Activated CD4-positive, alpha-beta memory T cell treated with anti-CD3 and anti-CD28 coated beads for 36 hours (primary cell): ENCODE results near the gene CACNB3. TPM values are rescaled to one million over a fixed set of nuclear protein-coding genes. Genes with fewer than 3 reads are reported as not detected.
"Not testable (repeated sequence)": the region's sequence is repeated elsewhere in the genome, so short reads cannot be mapped to it uniquely, and the experiment has no call there.

Experiments
- CTCF ChIA-PET: fragments of 350-600 bp; sonication (Branson Sonifier 250); formaldehyde crosslinking; loops from one replicate; lab custom pipeline; 2021; ENCODE audit warnings: antibody characterized with exemption, inconsistent platforms; lab: Charles Lee
- POLR2A ChIA-PET: fragments of 350-600 bp; sonication (Branson Sonifier 250); formaldehyde crosslinking; loops from one replicate; lab custom pipeline; 2021; ENCODE audit warnings: antibody characterized with exemption; lab: Charles Lee
- DNase-seq: peaks from one replicate; pipeline ENCODE4 v3.0.0-alpha.2; 2020
- H3K27ac Mint-ChIP-seq: one replicate; pipeline ENCODE4 v1.8.0; 2021; ENCODE audit warnings: mixed read lengths
- H3K27me3 Mint-ChIP-seq: one replicate; pipeline ENCODE4 v1.8.0; 2021; ENCODE audit warnings: mixed read lengths
- H3K36me3 Mint-ChIP-seq: one replicate; pipeline ENCODE4 v1.8.0; 2021; ENCODE audit warnings: mixed read lengths
- H3K4me1 Mint-ChIP-seq: one replicate; pipeline ENCODE4 v1.8.0; 2021; ENCODE audit warnings: low read depth, mixed read lengths
- H3K4me3 Mint-ChIP-seq: one replicate; pipeline ENCODE4 v1.8.0; 2021; ENCODE audit warnings: mild to moderate bottlenecking, mixed read lengths
- H3K9me3 Mint-ChIP-seq: one replicate; pipeline ENCODE4 v1.8.0; 2021; ENCODE audit warnings: mixed read lengths
- intact Hi-C: fragments of 100-400 bp; cut with micrococcal nuclease; formaldehyde crosslinking; loops from one replicate; pipeline ENCODE4 v1.15.1; 2023
- total RNA-seq, 2 experiments: library from RNA; stranded (reverse); gene quantifications; one replicate each; pipeline ENCODE4 v1.2.3, GENCODE V29; 2021

The CACNB3 gene
- total RNA-seq, 2 experiments from 2014 or later: 18.3 to 19.0 TPM

GRCh38 chr12:48862760-48863159, 44.5 kb downstream of the CACNB3 start:
- peaks cover 20% of the 10 kb centered on the region for H3K4me1 Mint-ChIP-seq
- no peak overlapping the region for H3K27ac Mint-ChIP-seq
- ChIA-PET POLR2A (no interaction called here), CTCF (interaction anchor here (0.6 to 8.6 kb wide), 3 partner anchors 9 to 1590 kb away, joined by 3 to 106 read pairs (median 4); partner anchors contain the start of gene DDX23)
- no peaks in the 10 kb centered on the region for H3K36me3 Mint-ChIP-seq
- peaks cover 14% of the 10 kb centered on the region for H3K27me3 Mint-ChIP-seq
- no peak for DNase-seq
- no peak overlapping the region for H3K4me3 Mint-ChIP-seq
- intact Hi-C loops: no loop called here
- no peaks in the 10 kb centered on the region for H3K9me3 Mint-ChIP-seq

- POLR2A ChIA-PET: interaction anchor here (3.2 kb wide), 1 partner anchor 10 kb away, joined by 27 read pairs; the partner anchor contains the start of gene DDX23
- H3K4me1 Mint-ChIP-seq: peaks cover 20% of the 10 kb centered on the region
These were observed 45.0 kb downstream of the CACNB3 start for GRCh38 chr12:48863291-48863690.

GRCh38 chr12:48865281-48866051, 47.2 kb downstream of the CACNB3 start, which contains the start of gene RND1:
RND1 (minus strand) TSS chr12:48865870; CDS start chr12:48865767, 103 bp downstream.
- no peaks in the 10 kb centered on the region for H3K9me3 Mint-ChIP-seq
- H3K4me3 Mint-ChIP-seq: peak within 1 kb of the TSS; percentile 85
- DNase-seq: peak; percentile 91
- ChIA-PET CTCF (interaction anchor here (0.7 to 8.6 kb wide), 13 partner anchors 12 to 1229 kb away, joined by 3 to 106 read pairs (median 3); partner anchors contain the start of gene DDX23), POLR2A (interaction anchor here (0.6 to 3.2 kb wide), 9 partner anchors 9 to 545 kb away, joined by 3 to 27 read pairs (median 4); partner anchors contain the start of genes ARF3, DDX23, FKBP11 and RHEBL1)
- H3K36me3 Mint-ChIP-seq: no peaks in the 10 kb centered on the region
- intact Hi-C loops: loop anchor here (1.0 to 5.0 kb wide), 2 partner anchors 13 to 72 kb away; partner anchors contain the start of gene DDX23
- peak within 1 kb of the TSS; percentile 74 for H3K27ac Mint-ChIP-seq
- peaks cover 14% of the 10 kb centered on the region for H3K27me3 Mint-ChIP-seq
- peaks cover 20% of the 10 kb centered on the region for H3K4me1 Mint-ChIP-seq

More at GRCh38 chr12:48863291-48863690, 45.0 kb downstream of the CACNB3 start:
- DNase-seq: no peak
- no peaks in the 10 kb centered on the region for H3K9me3 Mint-ChIP-seq
- CTCF ChIA-PET: interaction anchor here (0.6 to 8.6 kb wide), 3 partner anchors 10 to 1589 kb away, joined by 3 to 106 read pairs (median 4); partner anchors contain the start of gene DDX23
- peaks cover 14% of the 10 kb centered on the region for H3K27me3 Mint-ChIP-seq
- no peak overlapping the region for H3K27ac Mint-ChIP-seq
- no peak overlapping the region for H3K4me3 Mint-ChIP-seq
- intact Hi-C loops: no loop called here
- H3K36me3 Mint-ChIP-seq: no peaks in the 10 kb centered on the region

- Mint-ChIP-seq H3K4me3 (peak overlapping the region; percentile 85), H3K27ac (peak overlapping the region; percentile 74), H3K36me3 (no peaks in the 10 kb centered on the region), H3K4me1 (peaks cover 20% of the 10 kb centered on the region), H3K9me3 (no peaks in the 10 kb centered on the region), H3K27me3 (peaks cover 14% of the 10 kb centered on the region)
- ChIA-PET POLR2A (interaction anchor here (0.8 to 3.2 kb wide), 8 partner anchors 10 to 322 kb away, joined by 3 to 27 read pairs (median 4); partner anchors contain the start of genes ARF3, DDX23, FKBP11 and RHEBL1), CTCF (interaction anchor here (0.7 to 8.6 kb wide), 11 partner anchors 13 to 222 kb away, joined by 3 to 106 read pairs (median 4); partner anchors contain the start of gene DDX23)
- intact Hi-C loops: loop anchor here (5.0 kb wide), 1 partner anchor 71 kb away; no protein-coding TSS in a partner anchor
- no peak for DNase-seq
These were observed 47.9 kb downstream of the CACNB3 start for GRCh38 chr12:48866052-48866711.

GRCh38 chr12:48868451-48868850, 50.2 kb downstream of the CACNB3 start:
- DNase-seq: no peak
- ChIA-PET POLR2A (no interaction called here), CTCF (interaction anchor here (0.6 to 8.6 kb wide), 5 partner anchors 15 to 120 kb away, joined by 3 to 106 read pairs (median 4); partner anchors contain the start of gene DDX23)
- Mint-ChIP-seq H3K27ac (no peak overlapping the region), H3K4me1 (peaks cover 20% of the 10 kb centered on the region), H3K4me3 (no peak overlapping the region), H3K36me3 (no peaks in the 10 kb centered on the region), H3K27me3 (peaks cover 5% of the 10 kb centered on the region), H3K9me3 (no peaks in the 10 kb centered on the region)
- intact Hi-C loops: loop anchor here (5.0 kb wide), 1 partner anchor 69 kb away; no protein-coding TSS in a partner anchor

- Mint-ChIP-seq H3K9me3 (no peaks in the 10 kb centered on the region), H3K27me3 (peaks cover 1% of the 10 kb centered on the region), H3K27ac (no peak overlapping the region), H3K4me1 (peaks cover 20% of the 10 kb centered on the region), H3K4me3 (no peak overlapping the region), H3K36me3 (no peaks in the 10 kb centered on the region)
- ChIA-PET CTCF (interaction anchor here (1.2 to 8.6 kb wide), 3 partner anchors 16 to 219 kb away, joined by 3 to 106 read pairs (median 7); partner anchors contain the start of gene DDX23), POLR2A (no interaction called here)
- DNase-seq: no peak
- intact Hi-C loops: loop anchor here (5.0 kb wide), 1 partner anchor 68 kb away; no protein-coding TSS in a partner anchor
These were observed 50.9 kb downstream of the CACNB3 start for GRCh38 chr12:48869191-48869590.

GRCh38 chr12:48873096-48873495, 54.8 kb downstream of the CACNB3 start:
- H3K4me3 Mint-ChIP-seq: no peak overlapping the region
- DNase-seq: no peak
- H3K9me3 Mint-ChIP-seq: no peaks in the 10 kb centered on the region
- no peak overlapping the region for H3K27ac Mint-ChIP-seq
- ChIA-PET POLR2A (no interaction called here), CTCF (interaction anchor here (0.6 to 2.4 kb wide), 5 partner anchors 16 to 1072 kb away, joined by 3 to 11 read pairs (median 4); partner anchors contain the start of gene DDX23)
- H3K27me3 Mint-ChIP-seq: no peaks in the 10 kb centered on the region
- H3K36me3 Mint-ChIP-seq: no peaks in the 10 kb centered on the region
- intact Hi-C loops: no loop called here
- H3K4me1 Mint-ChIP-seq: no peaks in the 10 kb centered on the region

- POLR2A ChIA-PET, H3K4me1 Mint-ChIP-seq, H3K36me3 Mint-ChIP-seq, H3K27ac Mint-ChIP-seq, H3K9me3 Mint-ChIP-seq, H3K27me3 Mint-ChIP-seq, intact Hi-C loops, DNase-seq, H3K4me3 Mint-ChIP-seq: not testable (repeated sequence)
- CTCF ChIA-PET: interaction anchor here (0.6 to 2.4 kb wide), 4 partner anchors 16 to 79 kb away, joined by 3 to 11 read pairs (median 4); partner anchors contain the start of gene DDX23
These were observed 55.2 kb downstream of the CACNB3 start for GRCh38 chr12:48873534-48873933.

- no peak for DNase-seq
- peaks cover 12% of the 10 kb centered on the region for H3K27me3 Mint-ChIP-seq
- ChIA-PET POLR2A (no interaction called here), CTCF (interaction anchor here (0.6 kb wide), 1 partner anchor 15 kb away, joined by 5 read pairs; no protein-coding TSS in a partner anchor)
- intact Hi-C loops: no loop called here
- H3K4me1 Mint-ChIP-seq: no peaks in the 10 kb centered on the region
- H3K9me3 Mint-ChIP-seq: no peaks in the 10 kb centered on the region
- H3K36me3 Mint-ChIP-seq: no peaks in the 10 kb centered on the region
- H3K4me3 Mint-ChIP-seq: no peak overlapping the region
- H3K27ac Mint-ChIP-seq: no peak overlapping the region
These were observed 57.7 kb downstream of the CACNB3 start for GRCh38 chr12:48875944-48876515.
